Ascending aorta (tissue), 2 donors: ENCODE measurements around the gene CHD6. TPM values are rescaled to one million over a fixed set of nuclear protein-coding genes. Genes with fewer than 3 reads are reported as not detected.

Source experiments
- DNase-seq, 2 donors: peaks; one replicate each; pipeline ENCODE4 v3.0.0-alpha.2; 2019; ENCODE audit warnings: low spot score in 2 of 2
- H3K27ac ChIP-seq, 2 donors: fragments of 200-600 bp; sonication (generic); one replicate each; pipeline ENCODE4 v1.5.1; 2016 to 2017; ENCODE audit warnings: mild to moderate bottlenecking in 1 of 2
- H3K27me3 ChIP-seq: fragments of 200-600 bp; sonication (generic); one replicate; pipeline ENCODE4 v1.5.1; 2017
- H3K36me3 ChIP-seq, 2 donors: fragments of 200-600 bp; sonication (generic); one replicate each; pipeline ENCODE4 v1.5.1; 2016
- H3K4me1 ChIP-seq, 2 donors: fragments of 200-600 bp; sonication (generic); one replicate each; pipeline ENCODE4 v1.5.1; 2016 to 2017; ENCODE audit warnings: mild to moderate bottlenecking in 1 of 2
- H3K4me3 ChIP-seq, 2 donors: fragments of 200-600 bp; sonication (generic); one replicate each; pipeline ENCODE4 v1.5.1; 2016 to 2017; ENCODE audit warnings: mild to moderate bottlenecking in 1 of 2
- H3K9me3 ChIP-seq, 2 donors: fragments of 200-600 bp; sonication (generic); one replicate each; pipeline ENCODE4 v1.5.1; 2016
- intact Hi-C: fragments of 100-400 bp; cut with DNase I; formaldehyde crosslinking; loops from one replicate; pipeline ENCODE4 v1.15.1; 2023
- total RNA-seq: library from RNA; depleted of rRNA; stranded (reverse); fragments of >200 nt; gene quantifications from one replicate; pipeline ENCODE4 v1.1.0, GENCODE V29; 2016
- TF ChIP-seq, protein P1 (sequence below), 3 experiments: fragments of 200-600 bp in 2 of 3; fragments of 450-650 bp in 1 of 3; sonication (generic) in 2 of 3; IDR thresholded peaks; one replicate each; pipeline ENCODE4 v1.5.1; 2016 to 2019; ENCODE audit warnings: antibody characterized with exemption in 3 of 3, mild to moderate bottlenecking in 1 of 3, moderate library complexity in 1 of 3

CHD6 gene
- total RNA-seq, 1 donor from 2014 or later = 42.9 TPM

GRCh38 chr20:41604002-41604401, 14.2 kb downstream of the CHD6 start:
- Histone ChIP-seq H3K4me3 (no peak overlapping the region), H3K27me3 (no peaks in the 10 kb centered on the region), H3K27ac (no peak overlapping the region), H3K4me1 (peaks cover 0 to 6% of the 10 kb centered on the region in 2 donors), H3K36me3 (no peaks in the 10 kb centered on the region), H3K9me3 (peaks cover 18 to 22% of the 10 kb centered on the region in 2 donors)
- intact Hi-C loops = no loop called here
- DNase-seq = no peak
- TF ChIP-seq, protein P1, sequence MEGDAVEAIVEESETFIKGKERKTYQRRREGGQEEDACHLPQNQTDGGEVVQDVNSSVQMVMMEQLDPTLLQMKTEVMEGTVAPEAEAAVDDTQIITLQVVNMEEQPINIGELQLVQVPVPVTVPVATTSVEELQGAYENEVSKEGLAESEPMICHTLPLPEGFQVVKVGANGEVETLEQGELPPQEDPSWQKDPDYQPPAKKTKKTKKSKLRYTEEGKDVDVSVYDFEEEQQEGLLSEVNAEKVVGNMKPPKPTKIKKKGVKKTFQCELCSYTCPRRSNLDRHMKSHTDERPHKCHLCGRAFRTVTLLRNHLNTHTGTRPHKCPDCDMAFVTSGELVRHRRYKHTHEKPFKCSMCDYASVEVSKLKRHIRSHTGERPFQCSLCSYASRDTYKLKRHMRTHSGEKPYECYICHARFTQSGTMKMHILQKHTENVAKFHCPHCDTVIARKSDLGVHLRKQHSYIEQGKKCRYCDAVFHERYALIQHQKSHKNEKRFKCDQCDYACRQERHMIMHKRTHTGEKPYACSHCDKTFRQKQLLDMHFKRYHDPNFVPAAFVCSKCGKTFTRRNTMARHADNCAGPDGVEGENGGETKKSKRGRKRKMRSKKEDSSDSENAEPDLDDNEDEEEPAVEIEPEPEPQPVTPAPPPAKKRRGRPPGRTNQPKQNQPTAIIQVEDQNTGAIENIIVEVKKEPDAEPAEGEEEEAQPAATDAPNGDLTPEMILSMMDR (IDR thresholded peaks at IDR 0.05) = no peak

- TF ChIP-seq, protein P1 (IDR thresholded peaks at IDR 0.05) = no peak
- peaks cover 0 to 6% of the 10 kb centered on the region in 2 donors for H3K4me1 ChIP-seq
- H3K4me3 ChIP-seq = no peak overlapping the region
- peaks cover 23 to 34% of the 10 kb centered on the region in 2 donors for H3K9me3 ChIP-seq
- H3K27me3 ChIP-seq = no peaks in the 10 kb centered on the region
- H3K36me3 ChIP-seq = no peaks in the 10 kb centered on the region
- no peak for DNase-seq
- intact Hi-C loops = no loop called here
- peak overlapping the region in 1 of 2 donors; percentile 48 for H3K27ac ChIP-seq
These were observed 16.4 kb downstream of the CHD6 start for GRCh38 chr20:41601742-41602141.

DNA sequence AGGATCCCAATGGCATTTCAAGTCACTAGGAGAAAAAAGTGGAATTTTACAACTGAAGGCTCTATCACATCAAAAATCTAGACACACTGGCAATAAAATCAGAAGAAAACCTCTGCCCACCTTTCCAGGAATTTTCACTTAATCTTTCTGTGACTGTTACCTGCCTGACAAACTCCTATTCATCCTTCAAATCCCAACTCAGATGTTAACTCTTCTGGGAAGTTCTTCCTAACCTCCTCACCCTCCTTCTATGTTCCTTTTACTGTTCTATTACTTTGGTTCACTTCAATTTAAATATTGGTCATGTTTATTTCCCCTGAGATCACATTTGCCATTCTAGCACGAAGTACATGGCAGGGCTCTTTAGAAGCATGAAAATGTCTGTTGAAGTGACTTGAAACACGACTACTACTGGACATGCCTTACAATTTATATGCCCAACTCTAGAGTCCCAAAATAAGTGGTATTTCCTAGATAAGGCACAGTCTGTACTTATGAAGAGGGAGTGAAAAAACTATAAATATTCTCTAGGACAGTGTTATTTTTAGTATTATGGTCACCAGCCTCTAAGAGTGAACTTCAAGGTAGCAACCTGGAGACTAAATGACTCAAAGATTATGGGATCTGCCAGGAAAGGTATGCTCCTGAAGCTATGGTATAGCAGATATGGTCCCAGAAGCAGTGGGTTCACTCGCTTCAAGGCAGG, 17.1 kb downstream of the CHD6 start:
- no peaks in the 10 kb centered on the region for H3K27me3 ChIP-seq
- TF ChIP-seq, protein P1 (IDR thresholded peaks at IDR 0.05) = no peak
- H3K4me1 ChIP-seq = peaks cover 0 to 6% of the 10 kb centered on the region in 2 donors
- H3K36me3 ChIP-seq = no peaks in the 10 kb centered on the region
- intact Hi-C loops = no loop called here
- H3K9me3 ChIP-seq = peaks cover 23 to 34% of the 10 kb centered on the region in 2 donors
- DNase-seq = no peak
- H3K27ac ChIP-seq = peak overlapping the region in 1 of 2 donors; percentile 48
- no peak overlapping the region for H3K4me3 ChIP-seq

GRCh38 chr20:41599699-41600104, 18.5 kb downstream of the CHD6 start:
- Histone ChIP-seq H3K4me3 (no peak overlapping the region), H3K27me3 (no peaks in the 10 kb centered on the region), H3K4me1 (peaks cover 0 to 6% of the 10 kb centered on the region in 2 donors), H3K27ac (no peak overlapping the region), H3K36me3 (peaks cover 0 to 5% of the 10 kb centered on the region in 2 donors), H3K9me3 (peaks cover 34 to 35% of the 10 kb centered on the region in 2 donors)
- no peak for DNase-seq
- intact Hi-C loops = no loop called here
- TF ChIP-seq, protein P1 (IDR thresholded peaks at IDR 0.05) = no peak

GRCh38 chr20:41598719-41599118, 19.5 kb downstream of the CHD6 start:
- H3K4me3 ChIP-seq = no peak overlapping the region
- H3K4me1 ChIP-seq = peaks cover 0 to 6% of the 10 kb centered on the region in 2 donors
- TF ChIP-seq, protein P1 (IDR thresholded peaks at IDR 0.05) = no peak
- no peak overlapping the region for H3K27ac ChIP-seq
- DNase-seq = no peak
- no peaks in the 10 kb centered on the region for H3K27me3 ChIP-seq
- H3K36me3 ChIP-seq = peaks cover 0 to 6% of the 10 kb centered on the region in 2 donors
- H3K9me3 ChIP-seq = peaks cover 34 to 38% of the 10 kb centered on the region in 2 donors
- intact Hi-C loops = no loop called here
